Neural cell (in vitro differentiated cells): ENCODE data around the gene SLC25A34. TPM values are rescaled to one million over a fixed set of nuclear protein-coding genes. Genes with fewer than 3 reads are reported as not detected.

Experiments
- H2AFZ ChIP-seq: fragments of 200-600, 300-800 bp; sonication (generic), shearing (Covaris generic); 2 replicates; pipeline ENCODE4 v1.6.0; 2014; ENCODE audit warnings: low read depth, mild to moderate bottlenecking, antibody characterized with exemption, low read length, moderate library complexity
- H3F3A ChIP-seq: fragments of 200-600 bp; shearing (Covaris generic); 2 replicates; pipeline ENCODE4 v1.6.1; 2016; ENCODE audit warnings: mild to moderate bottlenecking, moderate library complexity, mixed read lengths, antibody characterized with exemption, low read length; ENCODE audit not compliant: insufficient read depth, poor library complexity, severe bottlenecking
- H3K27ac ChIP-seq: fragments of 200-600, 300-800 bp; sonication (generic), shearing (Covaris generic); 2 replicates; pipeline ENCODE4 v1.5.1; 2014; ENCODE audit warnings: mild to moderate bottlenecking, low read length, moderate library complexity
- H3K27me3 ChIP-seq: fragments of 300-800, 200-600 bp; sonication (generic), shearing (Covaris generic); 2 replicates; pipeline ENCODE4 v1.6.0; 2014; ENCODE audit warnings: mild to moderate bottlenecking, low read depth, low read length, moderate library complexity; ENCODE audit not compliant: insufficient read depth
- H3K36me3 ChIP-seq: fragments of 300-800, 200-600 bp; sonication (generic), shearing (Covaris generic); 2 replicates; pipeline ENCODE4 v1.5.1; 2014; ENCODE audit warnings: mild to moderate bottlenecking, antibody characterized with exemption, low read length, moderate library complexity; ENCODE audit not compliant: insufficient read depth
- H3K4me2 ChIP-seq: fragments of 300-800, 200-600 bp; sonication (generic), shearing (Covaris generic); 2 replicates; pipeline ENCODE4 v1.6.0; 2014; ENCODE audit warnings: mild to moderate bottlenecking, low read length
- H3K4me3 ChIP-seq: fragments of 300-800, 200-600 bp; sonication (generic), shearing (Covaris generic); 2 replicates; pipeline ENCODE4 v1.5.1; 2014; ENCODE audit warnings: mild to moderate bottlenecking, low read length, moderate library complexity
- H3K79me2 ChIP-seq: fragments of 200-600 bp; shearing (Covaris generic); replicated peaks from 2 replicates; pipeline ENCODE4 v1.6.0; 2014; ENCODE audit warnings: mild to moderate bottlenecking, low read length, moderate library complexity; ENCODE audit not compliant: insufficient read depth
- H3K9ac ChIP-seq: fragments of 300-800, 200-600 bp; sonication (generic), shearing (Covaris generic); 2 replicates; pipeline ENCODE4 v1.6.1; 2016; ENCODE audit warnings: mild to moderate bottlenecking, low read length, mixed read lengths
- H3K9me2 ChIP-seq: fragments of 200-600 bp; shearing (Covaris generic); 2 replicates; pipeline ENCODE4 v1.6.1; 2016; ENCODE audit warnings: mild to moderate bottlenecking, low read length, mixed read lengths; ENCODE audit not compliant: insufficient read depth
- H3K9me3 ChIP-seq: fragments of 200-600, 300-800 bp; sonication (generic), shearing (Covaris generic); 2 replicates; pipeline ENCODE4 v1.6.1; 2016; ENCODE audit warnings: mild to moderate bottlenecking, mixed run types, low read length, moderate library complexity, mixed read lengths
- H4K20me1 ChIP-seq: fragments of 200-600 bp; shearing (Covaris generic); 2 replicates; pipeline ENCODE4 v1.6.1; 2016; ENCODE audit warnings: mild to moderate bottlenecking, mixed run types; ENCODE audit not compliant: insufficient read depth
- EP300 ChIP-seq: fragments of 450-650 bp; conservative IDR thresholded peaks from 2 replicates; pipeline ENCODE4 v1.6.1; 2014; ENCODE audit warnings: antibody characterized with exemption, mild to moderate bottlenecking, moderate library complexity; ENCODE audit not compliant: poor library complexity, severe bottlenecking
- EZH2 ChIP-seq: fragments of 200-600, 300-800 bp; shearing (Covaris generic), sonication (generic); IDR thresholded peaks from 2 replicates; pipeline ENCODE4 v1.6.1; 2014; ENCODE audit warnings: antibody characterized with exemption, low read length, borderline replicate concordance, mild to moderate bottlenecking; ENCODE audit not compliant: insufficient read depth, poor library complexity, severe bottlenecking
- MXI1 ChIP-seq: fragments of 450-650 bp; conservative IDR thresholded peaks from 2 replicates; pipeline ENCODE4 v1.6.1; 2014; ENCODE audit warnings: antibody characterized with exemption, mild to moderate bottlenecking; ENCODE audit not compliant: poor library complexity, severe bottlenecking
- POLR2AphosphoS5 ChIP-seq: IDR thresholded peaks from 2 replicates; pipeline ENCODE4 v1.6.1; 2012
- RAD21 ChIP-seq: fragments of 450-650 bp; conservative IDR thresholded peaks from 2 replicates; pipeline ENCODE4 v1.6.1; 2014; ENCODE audit warnings: antibody characterized with exemption, mild to moderate bottlenecking, moderate library complexity
- REST ChIP-seq: IDR thresholded peaks from 2 replicates; pipeline ENCODE4 v1.6.1; 2012; ENCODE audit warnings: borderline replicate concordance
- SMC3 ChIP-seq: fragments of 450-650 bp; conservative IDR thresholded peaks from 2 replicates; pipeline ENCODE4 v1.6.1; 2014; ENCODE audit warnings: antibody characterized with exemption, mild to moderate bottlenecking, moderate library complexity; ENCODE audit not compliant: poor library complexity
- TAF1 ChIP-seq: IDR thresholded peaks from 2 replicates; pipeline ENCODE4 v1.6.1; 2012; ENCODE audit warnings: low read depth
- polyA plus RNA-seq: library from polyadenylated mRNA; depleted of rRNA; stranded (reverse); fragments of >200 nt; gene quantifications from 2 replicates; pipeline ENCODE4 v1.2.3, GENCODE V29; 2014
- TF ChIP-seq, protein P1 (sequence below): fragments of 450-650 bp; IDR thresholded peaks from 2 replicates; pipeline ENCODE4 v1.5.1; 2014; ENCODE audit warnings: antibody characterized with exemption, mild to moderate bottlenecking, moderate library complexity; ENCODE audit not compliant: poor library complexity, severe bottlenecking

Gene SLC25A34
- polyA plus RNA-seq, 1 donor from 2014 or later: 5.4 TPM

GRCh38 chr1:15786581-15786980 lies 50.5 kb downstream of the SLC25A34 start:
- Histone ChIP-seq H3K79me2 (no peaks in the 10 kb centered on the region), H3K9me3 (no peaks in the 10 kb centered on the region), H3K4me3 (no peak overlapping the region), H4K20me1 (no peaks in the 10 kb centered on the region), H3K4me2 (no peak overlapping the region), H3K36me3 (no peaks in the 10 kb centered on the region), H3K27me3 (no peaks in the 10 kb centered on the region), H3K9ac (no peak overlapping the region), H2AFZ (no peak overlapping the region), H3K27ac (no peak overlapping the region), H3F3A (no peaks in the 10 kb centered on the region), H3K9me2 (no peaks in the 10 kb centered on the region)
- TF ChIP-seq EP300 (no peak), POLR2AphosphoS5 (peak; percentile 1)

- no peaks in the 10 kb centered on the region for H3F3A ChIP-seq
- H3K9me2 ChIP-seq: no peaks in the 10 kb centered on the region
- no peak overlapping the region for H3K9ac ChIP-seq
- no peaks in the 10 kb centered on the region for H3K36me3 ChIP-seq
- no peaks in the 10 kb centered on the region for H4K20me1 ChIP-seq
- no peaks in the 10 kb centered on the region for H3K79me2 ChIP-seq
- no peak overlapping the region for H3K4me2 ChIP-seq
- H3K27me3 ChIP-seq: no peaks in the 10 kb centered on the region
- H2AFZ ChIP-seq: no peak overlapping the region
- H3K4me3 ChIP-seq: no peak overlapping the region
- no peak for TF ChIP-seq POLR2AphosphoS5
- TF ChIP-seq, protein P1, sequence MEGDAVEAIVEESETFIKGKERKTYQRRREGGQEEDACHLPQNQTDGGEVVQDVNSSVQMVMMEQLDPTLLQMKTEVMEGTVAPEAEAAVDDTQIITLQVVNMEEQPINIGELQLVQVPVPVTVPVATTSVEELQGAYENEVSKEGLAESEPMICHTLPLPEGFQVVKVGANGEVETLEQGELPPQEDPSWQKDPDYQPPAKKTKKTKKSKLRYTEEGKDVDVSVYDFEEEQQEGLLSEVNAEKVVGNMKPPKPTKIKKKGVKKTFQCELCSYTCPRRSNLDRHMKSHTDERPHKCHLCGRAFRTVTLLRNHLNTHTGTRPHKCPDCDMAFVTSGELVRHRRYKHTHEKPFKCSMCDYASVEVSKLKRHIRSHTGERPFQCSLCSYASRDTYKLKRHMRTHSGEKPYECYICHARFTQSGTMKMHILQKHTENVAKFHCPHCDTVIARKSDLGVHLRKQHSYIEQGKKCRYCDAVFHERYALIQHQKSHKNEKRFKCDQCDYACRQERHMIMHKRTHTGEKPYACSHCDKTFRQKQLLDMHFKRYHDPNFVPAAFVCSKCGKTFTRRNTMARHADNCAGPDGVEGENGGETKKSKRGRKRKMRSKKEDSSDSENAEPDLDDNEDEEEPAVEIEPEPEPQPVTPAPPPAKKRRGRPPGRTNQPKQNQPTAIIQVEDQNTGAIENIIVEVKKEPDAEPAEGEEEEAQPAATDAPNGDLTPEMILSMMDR: no peak
- TF ChIP-seq REST: no peak
- no peak for TF ChIP-seq EZH2
- no peak for TF ChIP-seq EP300
- TF ChIP-seq SMC3: no peak
- no peak for TF ChIP-seq MXI1
- TF ChIP-seq TAF1: no peak
- TF ChIP-seq RAD21: no peak
- H3K9me3 ChIP-seq: no peaks in the 10 kb centered on the region
- H3K27ac ChIP-seq: no peak overlapping the region
These were observed 52.7 kb downstream of the SLC25A34 start for GRCh38 chr1:15788624-15789301.

Other genes with a start within 250 kb of the SLC25A34 start
- 13.4 and 13.7 TPM in 2 replicates for gene CASP9, start 212.0 kb upstream of the SLC25A34 start, polyA plus RNA-seq
- gene DNAJC16, start 209.4 kb upstream of the SLC25A34 start, polyA plus RNA-seq: 10.9 and 16.7 TPM in 2 replicates
- not detected in 2 replicates for gene AGMAT, start 151.2 kb upstream of the SLC25A34 start, polyA plus RNA-seq
- gene DDI2, start 118.8 kb upstream of the SLC25A34 start, polyA plus RNA-seq: 3.8 and 4.9 TPM in 2 replicates
- 39.5 and 40.1 TPM in 2 replicates for gene PLEKHM2, start 51.9 kb upstream of the SLC25A34 start, polyA plus RNA-seq
- gene TMEM82, start 6.2 kb downstream of the SLC25A34 start, polyA plus RNA-seq: not detected in 2 replicates
- 24.9 and 25.4 TPM in 2 replicates for gene FBLIM1, start 22.5 kb downstream of the SLC25A34 start, polyA plus RNA-seq
- 3.9 and 6.1 TPM in 2 replicates for gene UQCRHL, start 71.4 kb downstream of the SLC25A34 start, polyA plus RNA-seq
- gene SPEN, start 111.4 kb downstream of the SLC25A34 start, polyA plus RNA-seq: 7.1 and 11.3 TPM in 2 replicates
- 114 and 137 TPM in 2 replicates for gene ZBTB17, start 239.8 kb downstream of the SLC25A34 start, polyA plus RNA-seq